Measurements from ENCODE around the gene FOXB1.

DNA sequence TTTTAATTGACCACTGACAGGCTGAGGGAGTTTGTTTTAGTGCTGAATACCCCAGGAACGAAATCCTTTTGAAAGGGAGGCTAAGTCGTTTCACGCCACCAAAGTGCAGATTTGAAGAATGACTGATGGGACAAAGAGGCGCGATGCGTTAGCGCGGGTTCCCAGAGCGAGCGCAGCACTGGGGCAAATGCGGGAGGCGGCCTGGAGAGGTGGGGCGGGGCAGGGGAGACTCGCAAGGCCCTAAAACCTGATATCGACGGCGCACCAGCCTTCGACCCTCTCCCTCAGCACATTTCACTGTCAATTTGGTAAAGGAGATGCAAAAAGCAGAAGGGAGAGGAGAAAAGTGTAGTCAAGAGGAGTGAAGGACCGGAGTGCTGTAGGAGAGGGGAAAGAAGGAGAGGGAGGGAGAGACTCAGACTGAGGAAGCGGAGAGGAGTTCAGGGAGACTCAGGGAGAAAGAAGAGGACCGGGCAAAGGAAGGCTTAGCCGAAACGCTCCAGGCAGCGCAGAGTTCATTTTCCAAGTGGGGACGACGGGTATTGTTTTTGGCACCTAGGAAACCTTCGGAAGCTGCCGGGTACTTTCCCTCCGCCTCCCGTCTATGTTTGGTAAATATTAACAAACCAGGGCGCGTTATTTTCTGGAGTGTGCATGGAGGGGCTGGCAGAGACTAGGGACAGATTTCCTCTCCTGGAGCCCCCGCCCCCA is 3.8 kb upstream of the FOXB1 start:
- TF ChIP-seq POLR2A (IDR thresholded peaks at IDR 0.05; ENCODE audit: low read length) (no peak), GATA1 (IDR thresholded peaks at IDR 0.05; ENCODE audit: low read depth, low read length) (no peak)

Measured in erythroblast (primary cell).